Upper lobe of left lung (tissue), 6 donors: ENCODE results near the gene DYSF. TPM values are rescaled to one million over a fixed set of nuclear protein-coding genes. Genes with fewer than 3 reads are reported as not detected.
A peak's percentile ranks its signal among the peaks of the same experiment; 100 is the strongest.

Source experiments
- ATAC-seq, 2 donors: fragments of 200-7000 bp; cut with Tn5 transposase; one replicate each; pipeline ENCODE4 v1.9.1; 2022; ENCODE audit warnings: mild to moderate bottlenecking in 2 of 2, moderate library complexity in 2 of 2; ENCODE audit not compliant: low FRiP score in 2 of 2
- DNase-seq, 2 donors: peaks; one replicate each; pipeline ENCODE4 v3.0.0-alpha.2; 2019 to 2020
- H3K27ac ChIP-seq, 4 donors: fragments of 200-600 bp; sonication (generic); one replicate each; pipeline ENCODE4 v1.5.1; 2016 to 2019
- H3K27me3 ChIP-seq, 4 donors: fragments of 200-600 bp; sonication (generic); one replicate each; pipeline ENCODE4 v1.5.1; 2017 to 2019
- H3K36me3 ChIP-seq, 4 donors: fragments of 200-600 bp; sonication (generic); one replicate each; pipeline ENCODE4 v1.5.1; 2016 to 2019
- H3K4me1 ChIP-seq, 4 donors: fragments of 200-600 bp; sonication (generic); one replicate each; pipeline ENCODE4 v1.5.1; 2018 to 2019
- H3K4me3 ChIP-seq, 4 donors: fragments of 200-600 bp; sonication (generic); one replicate each; pipeline ENCODE4 v1.5.1; 2017 to 2019; ENCODE audit warnings: mild to moderate bottlenecking in 2 of 4, moderate library complexity in 1 of 4
- H3K9me3 ChIP-seq, 4 donors: fragments of 200-600 bp; sonication (generic); one replicate each; pipeline ENCODE4 v1.5.1; 2018 to 2019
- CTCF ChIP-seq, 6 experiments: fragments of 450-650 bp in 4 of 6; fragments of 200-600 bp in 2 of 6; sonication (generic) in 2 of 6; IDR thresholded peaks; one replicate each; pipeline ENCODE4 v1.5.1; 2016 to 2019; ENCODE audit warnings: antibody characterized with exemption in 6 of 6
- EP300 ChIP-seq, 4 donors: sonication (generic); formaldehyde crosslinking; IDR thresholded peaks; one replicate each; pipeline ENCODE4 v1.5.1; 2017; ENCODE audit warnings: antibody characterized with exemption in 4 of 4, control low read depth in 2 of 4
- POLR2A ChIP-seq, 4 donors: fragments of 450-650 bp; IDR thresholded peaks; one replicate each; pipeline ENCODE4 v1.5.1; 2016 to 2017; ENCODE audit warnings: antibody characterized with exemption in 4 of 4, mild to moderate bottlenecking in 2 of 4
- POLR2AphosphoS5 ChIP-seq, 2 donors: sonication (generic); formaldehyde crosslinking; IDR thresholded peaks; one replicate each; pipeline ENCODE4 v1.5.1; 2017; ENCODE audit warnings: antibody characterized with exemption in 2 of 2
- WGBS, 2 donors: methylation state at CpG; one replicate each; pipeline ENCODE4 v1.1.5; 2017 to 2018; 5-methylcytosine and 5-hydroxymethylcytosine counted together
- total RNA-seq, 6 donors: library from RNA; depleted of rRNA in 4 of 6; stranded (reverse); fragments of >200 nt in 4 of 6; gene quantifications; one replicate each; pipeline versions ENCODE4 v1.1.0 to v1.2.1, GENCODE V29; 2016 to 2021
- donor health status: DM: no; HTN: no; CAD: no; lungs with moderate emphysema.
- donor health status: DM: no; HTN: yes; CAD: no; lungs with severe emphysema.

DYSF gene
- total RNA-seq, 6 donors from 2014 or later = 17.5 to 72.7 (median 42.7) TPM

GRCh38 chr2:71605781-71606241 is 152.4 kb downstream of the DYSF start:
- DNase-seq (peak in 1 of 2 donors; percentile 28), ATAC-seq (no peak)
- H3K4me3 ChIP-seq = no peak overlapping the region
- peak overlapping the region; percentile 32 to 75 (median 50) for H3K27ac ChIP-seq
- no peaks in the 10 kb centered on the region for H3K9me3 ChIP-seq
- no peak for TF ChIP-seq EP300 (IDR thresholded peaks at IDR 0.05)
- TF ChIP-seq POLR2A (IDR thresholded peaks at IDR 0.05) = no peak
- TF ChIP-seq POLR2AphosphoS5 (IDR thresholded peaks at IDR 0.05) = no peak
- TF ChIP-seq CTCF (IDR thresholded peaks at IDR 0.05) = no peak
- H3K4me1 ChIP-seq = peaks cover 14 to 37% (median 31%) of the 10 kb centered on the region in 4 donors
- H3K36me3 ChIP-seq = peaks cover 0 to 7% (median 0%) of the 10 kb centered on the region in 4 donors
- no peaks in the 10 kb centered on the region for H3K27me3 ChIP-seq
- WGBS, 2 donors = 55 to 66% methylated on average over 7 of the region's 7 CpGs

GRCh38 chr2:71606244-71606643 is 152.9 kb downstream of the DYSF start:
- ATAC-seq = no peak
- Histone ChIP-seq H3K27ac (peak overlapping the region in 2 of 4 donors; percentile 45 to 56), H3K4me3 (no peak overlapping the region), H3K27me3 (no peaks in the 10 kb centered on the region), H3K9me3 (no peaks in the 10 kb centered on the region), H3K4me1 (peaks cover 14 to 37% (median 31%) of the 10 kb centered on the region in 4 donors), H3K36me3 (peaks cover 0 to 7% (median under 1%) of the 10 kb centered on the region in 4 donors)
- DNase-seq = peak in 1 of 2 donors; percentile 17
- 86 to 89% methylated on average over 2 to 3 of the region's 3 CpGs for WGBS, 2 donors
- TF ChIP-seq EP300 (IDR thresholded peaks at IDR 0.05) (no peak), POLR2A (IDR thresholded peaks at IDR 0.05) (no peak), POLR2AphosphoS5 (IDR thresholded peaks at IDR 0.05) (peak in 1 of 2 donors; percentile 13)

- no peak for ATAC-seq
- WGBS, 2 donors = 93 to 97% methylated on average over 7 of the region's 7 CpGs
Measured at GRCh38 chr2:71607151-71607889, 154.0 kb downstream of the DYSF start.

GRCh38 chr2:71608034-71608433 is 154.7 kb downstream of the DYSF start:
- peaks cover 0 to 23% (median 8%) of the 10 kb centered on the region in 4 donors for H3K36me3 ChIP-seq
- H3K9me3 ChIP-seq = no peaks in the 10 kb centered on the region
- DNase-seq (peak in 1 of 2 donors; percentile 17), ATAC-seq (no peak)
- no peak overlapping the region for H3K4me3 ChIP-seq
- H3K4me1 ChIP-seq = peaks cover 14 to 31% (median 26%) of the 10 kb centered on the region in 4 donors
- TF ChIP-seq EP300 (IDR thresholded peaks at IDR 0.05) (no peak), CTCF (IDR thresholded peaks at IDR 0.05) (no peak), POLR2AphosphoS5 (IDR thresholded peaks at IDR 0.05) (no peak), POLR2A (IDR thresholded peaks at IDR 0.05) (no peak)
- 76 to 78% methylated on average over 6 of the region's 6 CpGs for WGBS, 2 donors
- H3K27ac ChIP-seq = peak overlapping the region in 1 of 4 donors; percentile 10
- no peaks in the 10 kb centered on the region for H3K27me3 ChIP-seq

More at GRCh38 chr2:71607151-71607889, 154.0 kb downstream of the DYSF start:
- H3K27ac ChIP-seq = peak overlapping the region in 2 of 4 donors; percentile 10 to 21
- no peak for TF ChIP-seq POLR2AphosphoS5 (IDR thresholded peaks at IDR 0.05)
- no peak for TF ChIP-seq EP300 (IDR thresholded peaks at IDR 0.05)
- TF ChIP-seq CTCF (IDR thresholded peaks at IDR 0.05) = no peak
- TF ChIP-seq POLR2A (IDR thresholded peaks at IDR 0.05) = no peak
- peaks cover 0 to 16% (median 6%) of the 10 kb centered on the region in 4 donors for H3K36me3 ChIP-seq
- H3K4me1 ChIP-seq = peaks cover 14 to 37% (median 31%) of the 10 kb centered on the region in 4 donors
- no peaks in the 10 kb centered on the region for H3K9me3 ChIP-seq
- peak in 1 of 2 donors; percentile 10 for DNase-seq
- no peak overlapping the region for H3K4me3 ChIP-seq
- no peaks in the 10 kb centered on the region for H3K27me3 ChIP-seq

GRCh38 chr2:71608441-71608840 is 155.1 kb downstream of the DYSF start:
- Histone ChIP-seq H3K4me3 (no peak overlapping the region), H3K36me3 (peaks cover 0 to 27% (median 10%) of the 10 kb centered on the region in 4 donors), H3K27me3 (no peaks in the 10 kb centered on the region), H3K27ac (no peak overlapping the region), H3K9me3 (no peaks in the 10 kb centered on the region), H3K4me1 (peaks cover 13 to 27% (median 22%) of the 10 kb centered on the region in 4 donors)
- 77 to 79% methylated on average over 12 of the region's 12 CpGs for WGBS, 2 donors
- TF ChIP-seq POLR2A (IDR thresholded peaks at IDR 0.05) (no peak), EP300 (IDR thresholded peaks at IDR 0.05) (no peak), POLR2AphosphoS5 (IDR thresholded peaks at IDR 0.05) (no peak), CTCF (IDR thresholded peaks at IDR 0.05) (no peak)
- DNase-seq (peak in 1 of 2 donors; percentile 12), ATAC-seq (no peak)
